ENCODE data around the gene RPS25.
"Not testable (repeated sequence)": the region's sequence is repeated elsewhere in the genome, so short reads cannot be mapped to it uniquely, and the experiment has no call there.

RPS25 gene

GRCh38 chr11:119014209-119014924 is 3.8 kb downstream of the RPS25 start:
- no peak for DNase-seq

- no peak for DNase-seq
These were observed 5.4 kb downstream of the RPS25 start for GRCh38 chr11:119012629-119013170.

- no peak for DNase-seq
These were observed 6.6 kb downstream of the RPS25 start for GRCh38 chr11:119011476-119012053.

DNA sequence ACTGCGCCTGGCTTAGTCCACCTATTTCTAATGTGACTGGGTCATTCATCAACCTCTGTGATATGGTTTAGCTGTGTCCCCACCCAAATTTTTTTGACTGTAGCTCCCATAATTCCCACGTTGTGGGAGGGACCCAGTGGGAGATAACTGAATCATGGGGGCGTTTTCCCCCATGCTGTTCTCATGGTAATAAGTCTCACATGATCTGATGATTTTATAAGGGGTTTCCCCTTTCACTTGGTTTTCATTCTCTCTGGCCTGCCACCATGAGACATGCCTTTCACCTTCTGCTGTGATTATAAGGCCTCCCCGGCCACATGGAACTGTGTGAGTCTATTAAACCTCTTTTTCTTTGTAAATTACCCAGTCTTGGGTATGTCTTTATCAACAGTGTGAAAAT is 11.5 kb downstream of the RPS25 start:
- DNase-seq, result no peak

DNA sequence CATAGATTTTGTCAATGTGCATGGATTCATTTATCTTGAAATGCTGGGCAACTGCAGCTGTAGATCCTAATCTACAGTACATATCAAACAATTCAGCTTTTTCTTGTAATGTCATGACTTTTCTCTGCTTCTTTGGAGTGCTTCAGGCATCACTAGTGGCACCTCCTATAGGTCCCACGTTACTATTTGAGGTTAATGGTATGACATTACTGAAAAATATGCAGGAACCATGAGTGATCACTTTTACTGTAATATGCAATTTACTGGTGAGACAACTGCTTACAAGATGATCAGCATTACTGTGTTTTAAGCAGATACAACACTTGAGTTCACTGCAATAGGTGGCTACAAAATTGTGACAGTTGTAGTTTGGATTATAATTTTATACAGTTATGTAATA is 17.2 kb downstream of the RPS25 start:
- DNase-seq, result no peak

DNA sequence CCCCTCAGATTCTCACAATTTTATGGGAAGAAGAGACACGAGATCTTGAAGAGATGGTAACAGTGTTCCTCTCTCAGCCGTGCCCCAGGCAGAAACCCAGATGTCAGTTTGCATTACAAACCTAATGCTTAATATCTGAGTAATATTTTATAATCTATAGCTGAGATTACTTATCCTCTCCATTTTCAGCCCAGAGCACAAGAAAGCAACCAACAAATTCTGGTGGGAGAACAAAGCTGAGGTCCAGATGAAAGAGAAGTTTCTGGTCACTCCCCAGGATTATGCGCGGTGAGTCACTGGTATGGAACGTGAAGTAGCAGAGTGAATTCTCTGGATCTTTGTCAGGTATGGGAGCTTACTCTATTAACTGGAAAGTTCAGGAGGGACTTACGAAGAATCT is 19.3 kb downstream of the RPS25 start:
- DNase-seq, result no peak

DNA sequence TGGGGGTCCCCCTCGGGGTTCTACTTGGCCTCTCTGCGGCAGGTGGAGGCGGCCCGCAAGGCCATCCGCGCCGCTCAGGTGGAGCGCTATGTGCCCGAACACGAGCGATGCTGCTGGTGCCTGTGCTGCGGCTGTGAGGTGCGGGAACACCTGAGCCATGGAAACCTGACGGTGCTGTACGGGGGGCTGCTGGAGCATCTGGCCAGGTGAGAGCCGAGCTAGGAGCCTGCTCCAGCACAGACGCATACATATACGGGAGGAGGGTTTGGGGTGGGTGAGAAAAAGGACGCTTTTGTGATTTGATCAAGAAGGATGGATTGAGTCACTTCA is 19.8 kb downstream of the RPS25 start:
- no peak for DNase-seq

- DNase-seq, result peak; percentile 95
These were observed 20.3 kb downstream of the RPS25 start, which contains the start of gene CENATAC for GRCh38 chr11:118997627-118998387. TSS of gene CENATAC (plus strand) at chr11:118998138. CDS start at chr11:118998198, 60 bp downstream.

- peak; percentile 32 for DNase-seq
These were observed 21.1 kb downstream of the RPS25 start for GRCh38 chr11:118996926-118997626.

DNA sequence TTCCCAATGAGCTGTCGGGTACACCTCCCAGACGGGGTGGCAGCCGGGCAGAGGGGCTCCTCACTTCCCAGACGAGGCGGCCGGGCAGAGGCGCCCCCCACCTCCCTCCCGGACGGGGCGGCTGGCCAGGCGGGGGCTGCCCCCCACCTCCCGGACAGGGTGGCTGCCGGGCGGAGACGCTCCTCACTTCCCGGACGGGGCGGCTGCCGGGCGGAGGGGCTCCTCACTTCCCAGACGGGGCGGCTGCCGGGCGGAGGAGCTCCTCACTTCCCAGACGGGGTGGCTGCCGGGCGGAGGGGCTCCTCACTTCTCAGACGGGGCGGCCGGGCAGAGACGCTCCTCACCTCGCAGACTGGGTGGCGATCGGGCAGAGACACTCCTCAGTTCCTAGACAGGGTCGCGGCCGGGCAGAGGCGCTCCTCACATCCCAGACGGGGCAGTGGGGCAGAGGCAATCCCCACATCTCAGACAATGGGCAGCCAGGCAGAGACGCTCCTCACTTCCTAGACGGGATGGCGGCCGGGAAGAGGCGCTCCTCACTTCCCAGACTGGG is 26.6 kb downstream of the RPS25 start:
- not testable (repeated sequence) for DNase-seq

GRCh38 chr11:118988280-118988679 is 29.9 kb downstream of the RPS25 start:
- peak; percentile 76 for DNase-seq

DNA sequence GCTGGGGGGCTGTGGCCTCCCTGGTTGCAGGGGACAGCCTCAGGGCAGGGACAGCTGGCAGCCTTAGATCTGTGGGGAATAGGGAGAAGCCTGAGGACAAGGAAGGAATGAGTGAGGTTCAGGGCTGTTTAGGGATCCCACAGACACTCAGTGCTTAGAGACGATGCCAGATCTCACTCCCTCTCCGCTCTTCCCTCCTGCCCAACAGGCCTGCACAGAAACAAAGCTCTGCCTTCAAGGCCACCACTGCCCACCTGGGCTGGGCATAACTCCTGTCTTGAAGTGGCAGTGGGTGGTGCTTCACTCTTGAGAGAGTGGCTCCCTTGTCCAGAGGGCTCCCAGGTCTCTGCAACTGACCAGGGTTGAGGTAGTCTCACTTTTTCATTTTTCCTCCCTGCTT is 33.3 kb downstream of the RPS25 start:
- DNase-seq, result no peak

DNA sequence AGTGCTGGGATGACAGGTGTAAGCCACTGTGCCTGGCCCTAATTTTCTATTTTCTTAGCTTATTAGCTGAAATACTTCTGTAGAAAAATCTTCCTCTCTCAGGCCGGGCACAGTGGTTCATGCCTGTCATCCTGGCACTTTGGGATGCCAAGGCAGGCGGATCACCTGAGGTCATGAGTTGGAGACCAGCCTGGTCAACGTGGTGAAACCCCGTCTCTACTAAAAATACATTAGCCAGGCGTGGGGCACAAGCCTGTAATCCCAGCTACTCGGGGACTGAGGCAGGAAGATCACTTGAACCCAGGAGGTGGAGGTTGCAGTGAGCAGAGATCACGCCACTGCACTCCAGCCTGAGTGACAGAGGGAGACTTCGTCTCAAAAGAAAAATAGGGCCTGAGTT is 33.8 kb downstream of the RPS25 start:
- not testable (repeated sequence) for DNase-seq

GRCh38 chr11:118980191-118980881 is 37.8 kb downstream of the RPS25 start:
- no peak for DNase-seq

GRCh38 chr11:118979434-118979833 is 38.7 kb downstream of the RPS25 start:
- DNase-seq, result no peak

GRCh38 chr11:118975771-118976709 is 42.1 kb downstream of the RPS25 start:
- DNase-seq, result peak; percentile 69

DNA sequence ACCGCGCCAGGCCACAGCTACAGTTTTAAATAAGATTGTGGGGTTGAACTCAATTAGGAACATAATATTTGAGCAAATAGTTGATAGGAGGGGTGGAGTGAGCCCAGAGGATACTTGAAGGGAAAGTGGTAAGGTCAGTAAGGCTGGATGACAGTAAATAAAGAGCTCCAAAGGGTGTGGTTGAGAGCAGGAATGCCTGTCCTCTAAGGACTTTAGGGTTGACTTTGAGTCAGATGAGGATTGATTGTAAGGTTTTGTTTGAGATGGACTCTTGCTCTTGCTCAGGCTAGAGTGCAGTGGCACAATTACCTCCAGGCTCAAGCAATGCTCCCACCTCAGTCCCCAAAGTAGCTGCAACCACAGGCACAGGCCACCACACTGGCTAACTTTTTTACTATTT is 44.2 kb downstream of the RPS25 start:
- DNase-seq, result no peak

DNA sequence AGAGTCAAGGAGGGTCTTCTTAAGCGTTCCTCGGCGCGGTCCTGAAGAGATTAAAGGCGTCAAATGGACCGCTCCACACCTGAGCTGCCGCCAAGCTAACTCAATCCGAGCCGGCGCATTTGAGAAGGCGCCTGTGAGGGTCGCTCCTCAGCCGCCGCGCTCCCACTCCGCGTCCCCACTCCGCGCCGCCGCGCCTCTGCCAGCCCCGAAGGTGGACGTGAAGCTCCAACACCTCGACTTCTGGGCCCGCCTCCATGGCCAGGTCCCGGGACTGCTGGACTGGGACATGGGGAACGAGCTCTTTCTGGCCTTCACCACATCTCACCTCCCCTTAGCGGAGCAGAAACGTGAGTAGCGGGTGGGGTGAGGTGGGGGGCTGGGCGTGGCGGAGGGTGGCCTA is 46.5 kb downstream of the RPS25 start, which contains the start of gene FOXR1:
Gene FOXR1 (plus strand): TSS at position 116 of the 400 bp plus-strand sequence. CDS start 171 bp downstream, at position 287.
- no peak for DNase-seq

DNA sequence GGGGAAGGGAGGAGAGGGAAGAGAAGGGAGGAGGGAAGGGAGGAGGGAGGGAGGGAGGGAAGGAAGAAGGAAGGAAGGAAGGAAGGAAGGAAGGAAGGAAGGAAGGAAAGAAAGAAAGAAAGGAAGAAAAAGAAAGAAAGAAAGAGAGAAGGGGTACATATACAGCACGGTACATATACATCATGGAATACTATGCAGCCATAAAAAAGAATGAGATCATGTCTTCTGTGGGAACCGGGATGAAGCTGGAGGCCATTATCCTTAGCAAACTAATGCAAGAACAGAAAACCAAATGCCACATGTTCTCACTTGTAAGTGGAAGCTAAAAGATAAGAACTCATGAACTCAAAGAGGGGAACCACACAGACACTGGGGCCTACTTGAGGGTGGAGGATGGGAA is 48.6 kb downstream of the RPS25 start:
- DNase-seq, result not testable (repeated sequence)

Data from NCI-H510A treated with DMSO at 0.1 percent for 48 hours (cell line).